Measurements from ENCODE around the gene NUDT4. TPM values are rescaled to one million over a fixed set of nuclear protein-coding genes. Genes with fewer than 3 reads are reported as not detected.

Gene NUDT4
- total RNA-seq, 1 experiment from 2014 or later, result 30.2 TPM

DNA sequence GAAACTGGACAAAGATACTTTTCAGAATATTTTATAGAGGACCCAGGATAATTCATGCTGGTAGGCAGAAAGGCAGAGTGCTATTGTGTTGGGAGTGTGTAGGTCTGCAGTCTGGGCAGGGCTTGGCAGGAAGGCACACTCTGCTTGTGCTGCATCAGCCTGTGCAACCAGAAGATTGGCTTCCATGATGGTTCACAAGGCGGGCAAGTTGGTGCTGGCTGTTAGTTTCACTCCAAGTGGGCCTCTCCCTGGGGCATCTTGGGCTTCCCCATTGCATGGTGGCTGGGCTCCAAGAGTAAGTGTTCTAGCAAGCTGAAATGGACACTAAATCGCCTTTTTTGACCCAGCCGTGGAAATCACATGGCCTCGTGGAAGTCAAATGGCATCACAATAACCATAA is 65.9 kb downstream of the NUDT4 start:
- Histone ChIP-seq H3K9ac (ENCODE audit: low read length) (no peak overlapping the region), H3K4me3 (ENCODE audit: low read length) (no peak overlapping the region), H3K4me1 (ENCODE audit: insufficient read depth, low read length) (peaks cover 26% of the 10 kb centered on the region), H3K9me3 (ENCODE audit: low read length) (no peaks in the 10 kb centered on the region), H2AFZ (ENCODE audit: low read length) (no peak overlapping the region), H4K20me1 (ENCODE audit: low read length) (peaks cover 25% of the 10 kb centered on the region), H3K9me2 (replicated peaks; ENCODE audit: low read length) (no peaks in the 10 kb centered on the region), H3K36me3 (ENCODE audit: low read depth, low read length) (no peaks in the 10 kb centered on the region), H3K79me2 (ENCODE audit: low read length) (peaks cover 32% of the 10 kb centered on the region), H3F3A (ENCODE audit: low read length, unreplicated experiment) (no peaks in the 10 kb centered on the region), H3K27me3 (ENCODE audit: low read length) (no peaks in the 10 kb centered on the region), H3K27ac (ENCODE audit: low read length) (no peak overlapping the region), H3K4me2 (ENCODE audit: low read length) (no peak overlapping the region)
- DNase-seq (no peak), ATAC-seq (no peak)
- BruUV-seq (replicated peaks), result no TSS peak
- ChIA-PET POLR2A (ENCODE audit: unreplicated experiment) (interaction anchor here (0.6 kb wide), 1 partner anchor 365 kb away, joined by 3 read pairs; no protein-coding TSS in a partner anchor), CTCF (interaction anchor here (0.6 kb wide), 1 partner anchor 516 kb away, joined by 4 read pairs; no protein-coding TSS in a partner anchor)
- intact Hi-C loops (cut with micrococcal nuclease), result loop anchor here (10.0 kb wide), 1 partner anchor 661 kb away; no protein-coding TSS in a partner anchor
- TF ChIP-seq EZH2 (IDR thresholded peaks at IDR 0.05; ENCODE audit: low read length, unreplicated experiment) (no peak), EZH2phosphoT487 (IDR thresholded peaks at IDR 0.05; ENCODE audit: borderline replicate concordance, low read length) (no peak)
- TF ChIP-seq, protein P1, sequence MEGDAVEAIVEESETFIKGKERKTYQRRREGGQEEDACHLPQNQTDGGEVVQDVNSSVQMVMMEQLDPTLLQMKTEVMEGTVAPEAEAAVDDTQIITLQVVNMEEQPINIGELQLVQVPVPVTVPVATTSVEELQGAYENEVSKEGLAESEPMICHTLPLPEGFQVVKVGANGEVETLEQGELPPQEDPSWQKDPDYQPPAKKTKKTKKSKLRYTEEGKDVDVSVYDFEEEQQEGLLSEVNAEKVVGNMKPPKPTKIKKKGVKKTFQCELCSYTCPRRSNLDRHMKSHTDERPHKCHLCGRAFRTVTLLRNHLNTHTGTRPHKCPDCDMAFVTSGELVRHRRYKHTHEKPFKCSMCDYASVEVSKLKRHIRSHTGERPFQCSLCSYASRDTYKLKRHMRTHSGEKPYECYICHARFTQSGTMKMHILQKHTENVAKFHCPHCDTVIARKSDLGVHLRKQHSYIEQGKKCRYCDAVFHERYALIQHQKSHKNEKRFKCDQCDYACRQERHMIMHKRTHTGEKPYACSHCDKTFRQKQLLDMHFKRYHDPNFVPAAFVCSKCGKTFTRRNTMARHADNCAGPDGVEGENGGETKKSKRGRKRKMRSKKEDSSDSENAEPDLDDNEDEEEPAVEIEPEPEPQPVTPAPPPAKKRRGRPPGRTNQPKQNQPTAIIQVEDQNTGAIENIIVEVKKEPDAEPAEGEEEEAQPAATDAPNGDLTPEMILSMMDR (conservative IDR thresholded peaks at IDR 0.05; ENCODE audit: low read depth, low read length), result no peak

DNA sequence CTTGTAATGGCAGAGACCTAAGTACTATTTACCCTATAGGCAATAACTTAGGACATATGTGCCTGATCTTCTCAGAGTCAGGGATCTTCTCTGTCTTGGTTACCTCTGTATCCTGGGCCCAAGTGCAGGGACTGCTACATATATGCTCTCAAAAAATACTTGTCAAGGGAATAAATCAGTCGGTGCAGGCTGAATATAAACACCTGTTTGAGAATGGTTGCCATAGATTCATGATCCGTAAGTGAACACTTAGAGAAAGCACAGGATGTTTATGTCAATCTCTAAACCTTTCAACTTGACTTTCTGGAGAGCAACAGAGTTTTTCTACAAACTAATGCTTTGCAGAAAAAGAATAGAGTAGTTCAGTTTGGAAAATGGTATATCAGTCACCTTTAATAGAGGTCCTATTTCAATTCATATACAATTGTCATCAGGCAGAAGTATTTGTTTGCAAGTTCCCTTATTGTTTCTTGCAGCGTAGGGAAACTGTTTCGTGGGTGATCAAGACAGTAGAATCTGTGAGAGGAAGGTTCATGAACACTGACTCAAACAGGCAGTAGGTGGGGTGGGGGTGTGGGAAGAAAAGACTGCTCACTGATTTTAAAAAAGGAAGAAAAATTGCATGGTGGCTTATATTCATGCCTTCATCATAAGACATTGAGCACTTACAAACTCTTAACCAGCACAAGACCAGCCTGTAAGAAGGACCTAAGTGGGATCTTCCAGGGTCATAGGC is 70.0 kb downstream of the NUDT4 start:
- H3K27ac ChIP-seq (ENCODE audit: low read length), result no peak overlapping the region
- no peak overlapping the region for H2AFZ ChIP-seq (ENCODE audit: low read length)
- H3K9me2 ChIP-seq (replicated peaks; ENCODE audit: low read length), result no peaks in the 10 kb centered on the region
- no peaks in the 10 kb centered on the region for H3K9me3 ChIP-seq (ENCODE audit: low read length)
- no peaks in the 10 kb centered on the region for H3K27me3 ChIP-seq (ENCODE audit: low read length)
- TF ChIP-seq EZH2 (IDR thresholded peaks at IDR 0.05; ENCODE audit: low read length, unreplicated experiment), result no peak
- DNase-seq (no peak), ATAC-seq (no peak)
- H3K4me3 ChIP-seq (ENCODE audit: low read length), result no peak overlapping the region
- ChIA-PET POLR2A (ENCODE audit: unreplicated experiment) (no interaction called here), CTCF (no interaction called here)
- intact Hi-C loops (cut with micrococcal nuclease), result loop anchor here (10.0 kb wide), 1 partner anchor 657 kb away; no protein-coding TSS in a partner anchor
- H4K20me1 ChIP-seq (ENCODE audit: low read length), result no peaks in the 10 kb centered on the region
- no peak overlapping the region for H3K9ac ChIP-seq (ENCODE audit: low read length)
- H3K4me1 ChIP-seq (ENCODE audit: insufficient read depth, low read length), result peaks cover 9% of the 10 kb centered on the region
- no peak overlapping the region for H3K4me2 ChIP-seq (ENCODE audit: low read length)
- H3K36me3 ChIP-seq (ENCODE audit: low read depth, low read length), result no peaks in the 10 kb centered on the region
- no peaks in the 10 kb centered on the region for H3K79me2 ChIP-seq (ENCODE audit: low read length)
- BruUV-seq (replicated peaks), result no TSS peak
- no peaks in the 10 kb centered on the region for H3F3A ChIP-seq (ENCODE audit: low read length, unreplicated experiment)

DNA sequence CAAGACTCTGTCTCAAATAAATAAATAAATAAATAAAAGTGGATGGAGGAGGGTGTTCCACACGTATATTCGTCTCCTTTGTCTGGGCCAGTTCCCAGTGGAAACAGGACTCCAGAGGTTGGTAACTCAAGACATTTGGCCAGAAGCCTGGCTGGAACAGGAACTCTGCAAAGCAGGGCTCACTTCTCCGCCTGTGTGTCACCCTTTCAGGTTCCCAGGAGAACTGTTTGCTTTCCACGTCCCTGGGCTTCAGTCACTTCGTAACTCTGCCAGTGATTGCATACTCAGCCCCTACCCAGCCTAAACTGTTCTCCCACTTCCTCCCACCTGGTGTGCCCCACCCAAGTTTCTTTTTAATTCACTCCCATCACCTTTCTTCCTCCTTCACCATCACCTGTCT is 71.1 kb downstream of the NUDT4 start:
- H3K4me2 ChIP-seq (ENCODE audit: low read length), result peak overlapping the region; percentile 49
- H3K4me1 ChIP-seq (ENCODE audit: insufficient read depth, low read length), result peaks cover 6% of the 10 kb centered on the region; the same call in 1 of the 2 replicates
- no peaks in the 10 kb centered on the region for H4K20me1 ChIP-seq (ENCODE audit: low read length)
- POLR2A ChIA-PET (ENCODE audit: unreplicated experiment), result no interaction called here
- TF ChIP-seq, protein P1 (conservative IDR thresholded peaks at IDR 0.05; ENCODE audit: low read depth, low read length), result no peak
- TF ChIP-seq EZH2 (IDR thresholded peaks at IDR 0.05; ENCODE audit: low read length, unreplicated experiment), result no peak
- no peak for TF ChIP-seq EZH2phosphoT487 (IDR thresholded peaks at IDR 0.05; ENCODE audit: borderline replicate concordance, low read length)
- H3K27me3 ChIP-seq (ENCODE audit: low read length), result no peaks in the 10 kb centered on the region
- no peaks in the 10 kb centered on the region for H3K79me2 ChIP-seq (ENCODE audit: low read length)
- no peaks in the 10 kb centered on the region for H3K9me3 ChIP-seq (ENCODE audit: low read length)
- DNase-seq (peak; percentile 74), ATAC-seq (peak; percentile 95)
- no peaks in the 10 kb centered on the region for H3F3A ChIP-seq (ENCODE audit: low read length, unreplicated experiment)
- BruUV-seq (replicated peaks), result no TSS peak
- no peaks in the 10 kb centered on the region for H3K9me2 ChIP-seq (replicated peaks; ENCODE audit: low read length)
- CTCF ChIA-PET, result interaction anchor here (0.6 kb wide), 1 partner anchor 29 kb away, joined by 4 read pairs; no protein-coding TSS in a partner anchor
- H3K4me3 ChIP-seq (ENCODE audit: low read length), result no peak overlapping the region
- H2AFZ ChIP-seq (ENCODE audit: low read length), result peak overlapping the region; percentile 50; the same call in 1 of the 2 replicates
- intact Hi-C loops (cut with micrococcal nuclease), result loop anchor here (10.0 kb wide), 1 partner anchor 656 kb away; no protein-coding TSS in a partner anchor
- H3K9ac ChIP-seq (ENCODE audit: low read length), result no peak overlapping the region
- H3K27ac ChIP-seq (ENCODE audit: low read length), result no peak overlapping the region
- H3K36me3 ChIP-seq (ENCODE audit: low read depth, low read length), result no peaks in the 10 kb centered on the region

Measured in PC-3 (cell line).